Activated CD4-positive, alpha-beta T cell treated with anti-CD3 and anti-CD28 coated beads for 24 hours (primary cell): Measurements from ENCODE around the gene CSTB.

Experiments
- DNase-seq, 2 donors: peaks; one replicate each; pipeline ENCODE4 v3.0.0-alpha.2; 2020; ENCODE audit warnings: low read depth in 2 of 2

The CSTB gene

DNA sequence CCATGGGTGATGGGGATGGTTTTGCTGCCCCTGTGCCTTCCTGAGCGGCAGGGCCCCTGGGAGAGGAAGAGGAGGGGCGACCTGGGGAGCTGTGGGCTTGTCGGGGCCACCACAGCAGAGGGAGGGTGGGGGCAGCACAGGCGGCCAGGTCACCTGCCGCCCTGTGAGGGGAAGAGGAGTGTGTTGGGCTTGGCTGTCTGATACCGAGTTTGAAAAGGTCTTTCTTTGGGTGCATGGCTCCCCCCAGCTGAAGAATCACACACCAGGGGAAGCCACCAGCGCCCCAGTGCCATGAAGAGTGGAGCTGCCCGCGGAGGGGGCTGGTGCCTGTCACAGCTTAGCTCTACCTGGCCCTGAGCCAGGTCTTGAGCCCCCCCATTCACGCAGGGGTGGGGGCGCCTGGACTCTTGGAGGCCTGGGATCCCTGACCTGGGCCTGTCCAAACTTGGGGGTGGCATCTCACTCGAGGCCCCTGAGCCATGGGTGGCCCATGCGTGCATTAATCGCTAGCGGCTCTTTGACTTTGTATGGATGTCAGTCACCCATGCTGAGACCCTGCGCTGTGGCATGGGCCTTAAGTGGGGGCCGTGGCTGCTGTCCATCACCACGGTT is 26.4 kb downstream of the CSTB start:
- no peak for DNase-seq

GRCh38 chr21:43748622-43749021 is 27.5 kb downstream of the CSTB start:
- no peak for DNase-seq

DNA sequence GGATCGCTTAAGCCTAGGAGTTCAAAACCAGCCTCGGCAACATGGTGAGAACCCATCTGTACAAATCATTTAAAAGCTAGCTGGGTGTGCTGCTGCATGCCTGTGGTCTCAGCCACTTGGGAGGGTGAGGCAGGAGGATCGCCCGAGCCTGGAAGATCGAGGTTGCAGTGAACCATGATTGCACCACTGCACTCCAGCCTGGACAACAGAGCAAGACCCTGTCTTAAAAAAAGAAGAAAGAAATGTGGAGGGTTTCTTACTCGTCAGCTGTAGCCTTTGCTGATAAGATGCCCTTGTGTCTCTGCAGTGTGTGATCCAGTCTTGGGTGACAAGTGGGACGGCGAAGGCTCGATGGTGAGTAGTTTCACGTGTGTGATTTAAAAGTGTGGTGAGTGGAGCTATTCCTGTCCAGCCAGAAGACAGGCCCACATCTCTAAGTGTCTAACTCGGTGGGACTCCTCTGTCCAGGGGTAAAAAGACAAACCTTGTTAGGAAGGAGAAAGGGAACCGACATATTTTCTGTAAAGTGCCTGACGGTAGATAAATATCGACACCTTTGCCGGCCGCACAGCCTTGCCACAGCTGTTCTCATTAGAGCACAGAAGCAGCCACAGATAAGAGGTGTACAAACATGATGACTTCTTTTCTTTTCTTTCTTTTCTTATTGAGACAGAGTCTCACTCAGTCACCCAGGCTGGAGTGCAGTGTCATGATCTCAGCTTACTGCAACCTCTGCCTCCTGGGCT is 30.2 kb downstream of the CSTB start:
- no peak for DNase-seq

DNA sequence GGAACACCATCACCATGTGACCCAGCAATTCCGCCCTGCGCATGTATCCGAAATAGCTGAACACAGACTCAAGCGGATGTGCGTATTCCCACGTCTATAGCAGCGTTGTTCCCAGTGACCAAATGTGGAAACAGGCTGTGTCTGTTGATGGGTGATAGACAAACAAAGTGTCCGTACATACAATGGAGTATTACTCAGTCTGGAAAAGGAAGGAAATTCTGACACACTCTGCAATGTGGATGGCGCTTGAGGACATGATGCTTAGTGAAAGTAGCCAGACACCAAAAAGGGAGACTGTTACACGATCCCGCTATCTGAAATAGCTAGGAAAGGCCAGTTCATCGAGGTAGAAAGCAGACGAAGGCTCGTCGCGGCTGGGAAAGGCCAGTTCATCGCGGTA is 31.4 kb downstream of the CSTB start:
- no peak for DNase-seq

DNA sequence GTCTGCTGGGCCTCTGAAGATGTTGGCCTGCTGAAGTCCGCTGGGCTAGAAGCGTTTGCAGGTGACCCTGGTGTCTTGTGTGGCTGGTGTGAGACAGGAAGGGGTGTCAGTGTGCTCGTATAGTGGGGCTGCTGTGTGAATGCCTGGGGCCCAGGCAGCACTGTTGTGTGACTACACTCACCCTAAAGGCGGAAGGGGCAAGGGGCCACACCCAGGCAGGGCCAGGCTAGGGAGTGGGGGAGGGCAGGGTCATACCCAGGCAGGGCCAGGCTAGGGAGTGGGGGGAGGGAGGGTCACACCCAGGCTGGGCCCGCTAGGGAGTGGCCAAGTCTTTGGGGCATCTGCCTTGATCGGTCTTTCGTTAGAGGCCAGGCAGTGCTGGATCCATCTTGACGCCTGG is 32.2 kb downstream of the CSTB start:
- DNase-seq, result no peak

GRCh38 chr21:43741423-43742096 is 34.5 kb downstream of the CSTB start:
- DNase-seq, result no peak

- no peak for DNase-seq
These were observed 35.5 kb downstream of the CSTB start for GRCh38 chr21:43740497-43741156.

GRCh38 chr21:43739621-43740435 is 36.3 kb downstream of the CSTB start:
- no peak for DNase-seq

DNA sequence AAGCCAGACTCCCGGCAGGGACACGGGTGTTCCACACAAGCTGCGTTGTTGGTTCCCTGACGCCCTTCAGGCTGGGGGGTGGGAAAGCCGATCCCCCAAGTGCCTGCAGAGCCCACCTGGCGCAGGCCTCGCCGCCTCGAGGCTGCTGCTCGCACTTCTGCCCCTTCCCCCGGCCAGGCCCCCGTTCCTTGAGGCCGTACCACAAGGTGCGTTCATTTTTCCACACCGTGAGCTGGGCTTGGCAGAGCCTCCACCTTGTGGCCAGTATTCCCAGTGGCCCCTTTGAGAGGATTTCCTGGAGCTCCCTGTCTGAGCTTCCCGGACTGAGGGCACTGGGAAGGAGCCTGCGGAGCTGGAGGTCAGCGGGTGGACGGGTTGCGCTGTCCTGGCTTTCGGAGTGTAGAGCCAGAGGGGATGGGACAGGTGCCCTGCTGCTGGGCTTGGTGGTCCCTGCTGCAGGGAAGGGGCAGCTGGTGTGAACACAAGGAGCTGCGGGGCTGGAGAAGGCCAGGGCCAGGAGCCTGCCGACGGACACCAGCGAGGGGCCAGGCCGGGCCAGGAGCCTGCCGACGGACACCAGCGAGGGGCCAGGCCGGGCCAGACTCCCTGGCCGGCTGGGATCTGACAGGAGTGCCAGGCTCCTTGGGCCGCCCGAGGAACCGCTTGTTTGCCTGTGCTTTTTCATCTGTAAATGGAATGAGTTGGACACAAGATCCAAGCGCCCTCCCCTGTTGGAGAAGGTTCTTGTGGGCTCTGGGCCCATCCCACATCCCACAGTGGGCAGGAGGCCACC is 38.8 kb downstream of the CSTB start:
- DNase-seq, result no peak

DNA sequence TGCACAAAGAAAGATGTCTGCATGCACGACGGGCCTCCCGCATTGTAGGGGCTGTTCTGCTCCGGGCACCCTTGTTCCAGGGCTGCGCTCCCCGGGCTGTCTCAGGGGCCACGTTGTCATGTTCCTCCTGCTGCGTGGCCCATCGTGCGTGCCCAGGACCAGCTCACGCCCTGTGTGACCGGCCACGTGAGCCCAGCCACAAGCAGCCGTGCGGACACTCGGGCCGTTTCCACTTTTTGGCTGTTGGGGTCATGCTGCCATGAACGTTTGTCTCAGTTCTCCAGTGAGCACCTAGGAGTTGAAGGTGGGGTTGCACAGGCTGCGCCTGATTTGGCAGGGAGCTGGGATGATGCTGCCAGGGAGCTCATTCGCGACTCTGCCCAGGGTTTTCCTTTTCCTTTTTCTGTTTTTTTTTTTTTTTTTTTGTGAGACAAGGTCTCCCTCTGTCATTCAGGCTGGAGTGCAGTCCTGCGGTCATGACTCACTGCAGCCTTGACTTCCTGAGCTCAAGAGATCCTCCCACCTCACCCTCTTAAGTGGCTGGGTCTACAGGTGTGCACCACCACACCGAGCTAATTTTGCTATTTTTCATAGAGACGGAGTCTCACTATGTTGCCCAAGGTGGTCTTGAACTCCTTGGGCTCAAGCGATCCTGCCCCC is 39.8 kb downstream of the CSTB start:
- no peak for DNase-seq

GRCh38 chr21:43735236-43736091 is 40.6 kb downstream of the CSTB start:
- no peak for DNase-seq

- DNase-seq, result no peak
These were observed 41.2 kb downstream of the CSTB start for GRCh38 chr21:43734928-43735229.

DNA sequence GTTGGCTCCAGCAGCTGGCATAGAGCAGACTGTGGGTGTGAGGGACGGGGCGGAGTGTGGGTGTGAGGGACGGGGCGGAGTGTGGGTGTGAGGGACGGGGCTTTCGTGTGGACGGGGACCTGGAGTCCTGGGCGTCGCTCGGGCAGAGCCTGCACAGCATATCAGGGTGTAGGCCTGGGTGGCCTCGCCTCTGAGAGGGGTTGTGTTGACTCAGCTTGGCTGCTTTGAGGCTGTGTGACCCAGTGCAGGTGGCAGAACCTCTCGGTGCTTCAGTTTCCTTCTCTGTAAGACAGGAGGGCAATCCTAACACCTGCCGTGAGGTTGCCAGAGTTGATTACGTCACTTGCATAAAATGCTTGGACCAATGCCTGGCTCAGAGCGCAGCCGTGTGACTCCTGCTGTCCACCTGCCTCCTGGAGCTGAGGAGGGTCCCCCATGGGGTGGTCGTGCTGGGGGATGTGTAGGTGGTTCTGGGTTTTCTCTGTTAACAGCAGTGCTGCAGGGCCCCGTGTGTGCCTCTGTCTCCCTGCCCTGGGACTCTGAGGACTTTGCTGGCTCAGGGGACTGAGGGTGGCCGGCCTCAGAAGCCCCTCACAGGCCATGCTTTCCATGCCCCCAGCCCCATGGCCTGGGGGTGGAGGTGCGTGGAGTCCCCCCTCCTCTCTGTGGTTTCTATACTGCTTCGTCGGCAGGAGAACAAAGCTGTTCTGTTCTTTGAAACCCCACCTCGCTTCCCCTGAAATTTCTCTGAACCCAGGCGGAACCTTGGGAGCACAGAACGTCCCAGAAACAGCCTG is 41.8 kb downstream of the CSTB start:
- DNase-seq, result no peak

- DNase-seq, result no peak
These were observed 42.5 kb downstream of the CSTB start for GRCh38 chr21:43733529-43734071.

- no peak for DNase-seq
These were observed 43.0 kb downstream of the CSTB start for GRCh38 chr21:43733060-43733459.

DNA sequence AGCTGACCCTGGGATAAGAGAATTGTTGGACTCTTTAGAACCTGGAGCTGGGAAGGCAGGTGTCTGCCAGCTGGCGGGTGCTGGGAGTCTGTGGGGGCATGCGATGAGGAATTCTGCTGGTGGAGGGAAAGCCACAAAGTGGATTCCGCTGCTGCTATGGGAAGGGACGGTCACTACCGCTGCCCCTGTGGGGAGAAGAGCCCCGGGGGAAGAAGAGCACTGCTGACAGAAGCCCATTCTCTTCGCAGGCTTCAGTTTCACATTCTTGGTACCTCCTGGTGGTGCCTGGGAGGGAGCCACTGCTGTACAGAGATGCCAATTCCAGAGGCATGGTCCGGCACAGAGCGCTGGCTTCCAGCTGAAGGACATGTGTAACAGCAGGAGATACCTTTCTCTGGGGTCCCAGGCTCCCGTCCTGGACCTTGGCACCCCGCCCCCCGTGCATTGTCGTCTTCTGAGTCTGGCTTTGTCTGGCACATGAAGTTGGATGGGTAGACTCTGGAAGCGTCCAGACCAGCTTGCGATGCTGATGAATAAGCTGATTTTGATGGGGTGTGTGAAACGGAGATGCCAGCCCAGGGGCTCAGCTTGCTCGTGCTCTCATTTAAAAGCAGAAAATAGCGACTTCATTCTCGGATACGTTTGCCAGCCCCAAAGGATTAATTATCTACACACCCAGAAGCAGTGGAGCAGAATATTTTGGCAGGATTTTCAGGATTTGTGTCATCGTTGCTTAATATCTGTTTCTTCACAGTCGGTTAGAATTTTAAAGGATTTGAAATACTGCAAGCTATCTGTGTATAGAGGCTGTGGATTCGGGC is 44.0 kb downstream of the CSTB start:
- DNase-seq, result no peak

GRCh38 chr21:43731476-43731875 is 44.6 kb downstream of the CSTB start:
- no peak for DNase-seq
